ENCODE results near the gene GHSR.

GHSR gene

GRCh38 chr3:172470588-172470987 lies 22.3 kb upstream of the GHSR start:
- no peak for TF ChIP-seq BHLHE40 (IDR thresholded peaks at IDR 0.05; ENCODE audit: borderline replicate concordance)
- DNase-seq (ENCODE audit: extremely low spot score), result no peak
- ChIA-PET CTCF (interaction anchor here (0.9 kb wide), 1 partner anchor 9 kb away, joined by 3 read pairs; no protein-coding TSS in a partner anchor), POLR2A (no interaction called here)

DNA sequence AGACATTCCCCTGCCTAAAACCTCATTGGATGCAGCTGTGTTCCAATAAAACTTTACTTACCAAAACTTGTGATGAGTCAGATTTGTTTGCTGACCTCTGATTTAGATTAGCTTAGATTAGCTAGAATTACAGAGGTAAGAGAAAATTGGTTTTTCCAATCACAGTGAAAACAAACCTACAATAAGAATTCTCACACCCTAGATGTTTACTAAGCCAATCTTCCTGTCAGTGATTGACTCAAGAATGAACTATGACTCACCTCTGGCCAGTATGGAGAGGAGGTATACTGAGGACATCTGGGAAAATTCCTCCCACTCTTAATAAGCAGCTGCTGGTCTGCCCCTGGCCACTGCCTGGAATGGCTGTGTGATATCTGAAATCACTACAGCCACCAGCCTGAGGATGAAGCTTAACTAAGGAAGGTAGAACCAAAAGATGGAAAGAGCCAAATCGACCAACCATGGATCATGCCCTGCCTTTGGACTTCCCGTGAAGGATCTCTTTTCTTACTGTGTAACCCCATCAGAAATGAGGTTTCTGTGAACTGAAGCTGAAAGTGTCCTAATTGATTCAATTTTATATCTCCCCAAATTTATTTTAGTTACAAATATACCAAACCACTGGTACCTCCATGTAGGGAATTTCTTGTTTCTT lies 19.0 kb upstream of the GHSR start:
- no peak for TF ChIP-seq ZNF384 (IDR thresholded peaks at IDR 0.05)
- TF ChIP-seq, protein P1, sequence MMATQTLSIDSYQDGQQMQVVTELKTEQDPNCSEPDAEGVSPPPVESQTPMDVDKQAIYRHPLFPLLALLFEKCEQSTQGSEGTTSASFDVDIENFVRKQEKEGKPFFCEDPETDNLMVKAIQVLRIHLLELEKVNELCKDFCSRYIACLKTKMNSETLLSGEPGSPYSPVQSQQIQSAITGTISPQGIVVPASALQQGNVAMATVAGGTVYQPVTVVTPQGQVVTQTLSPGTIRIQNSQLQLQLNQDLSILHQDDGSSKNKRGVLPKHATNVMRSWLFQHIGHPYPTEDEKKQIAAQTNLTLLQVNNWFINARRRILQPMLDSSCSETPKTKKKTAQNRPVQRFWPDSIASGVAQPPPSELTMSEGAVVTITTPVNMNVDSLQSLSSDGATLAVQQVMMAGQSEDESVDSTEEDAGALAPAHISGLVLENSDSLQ (IDR thresholded peaks at IDR 0.05), result no peak
- no peak for TF ChIP-seq LEF1 (IDR thresholded peaks at IDR 0.05; ENCODE audit: borderline replicate concordance)
- no peak for TF ChIP-seq ARNT (IDR thresholded peaks at IDR 0.05)
- no peak for TF ChIP-seq L3MBTL2 (conservative IDR thresholded peaks at IDR 0.05)
- TF ChIP-seq SUZ12 (IDR thresholded peaks at IDR 0.05), result no peak
- TF ChIP-seq FOXK2 (IDR thresholded peaks at IDR 0.05), result no peak
- no peak for TF ChIP-seq NFRKB (IDR thresholded peaks at IDR 0.05)
- no peak for TF ChIP-seq FOXA1 (IDR thresholded peaks at IDR 0.05)
- no peak for TF ChIP-seq HDGF (IDR thresholded peaks at IDR 0.05; ENCODE audit: borderline replicate concordance)
- TF ChIP-seq CTBP1 (IDR thresholded peaks at IDR 0.05; ENCODE audit: borderline replicate concordance), result no peak
- POLR2A ChIA-PET, result no interaction called here
- no peak for DNase-seq (ENCODE audit: extremely low spot score)
- CTCF ChIA-PET, result interaction anchor here (0.8 kb wide), 1 partner anchor 10 kb away, joined by 3 read pairs; no protein-coding TSS in a partner anchor

GRCh38 chr3:172466553-172467130 lies 18.4 kb upstream of the GHSR start:
- DNase-seq (ENCODE audit: extremely low spot score), result no peak
- TF ChIP-seq L3MBTL2 (conservative IDR thresholded peaks at IDR 0.05), result no peak
- no peak for TF ChIP-seq BHLHE40 (IDR thresholded peaks at IDR 0.05; ENCODE audit: borderline replicate concordance)
- TF ChIP-seq FOXK2 (IDR thresholded peaks at IDR 0.05), result no peak
- TF ChIP-seq ZNF384 (IDR thresholded peaks at IDR 0.05), result no peak
- ChIA-PET CTCF (interaction anchor here (0.8 kb wide), 1 partner anchor 10 kb away, joined by 3 read pairs; no protein-coding TSS in a partner anchor), POLR2A (no interaction called here)

- no peak for DNase-seq (ENCODE audit: extremely low spot score)
- no peak for TF ChIP-seq CTBP1 (IDR thresholded peaks at IDR 0.05; ENCODE audit: borderline replicate concordance)
- TF ChIP-seq LEF1 (IDR thresholded peaks at IDR 0.05; ENCODE audit: borderline replicate concordance), result no peak
- TF ChIP-seq NFRKB (IDR thresholded peaks at IDR 0.05), result no peak
- no peak for TF ChIP-seq L3MBTL2 (conservative IDR thresholded peaks at IDR 0.05)
- no peak for TF ChIP-seq ARNT (IDR thresholded peaks at IDR 0.05)
- TF ChIP-seq FOXK2 (IDR thresholded peaks at IDR 0.05), result no peak
- TF ChIP-seq ZNF384 (IDR thresholded peaks at IDR 0.05), result no peak
- no peak for TF ChIP-seq SP1 (IDR thresholded peaks at IDR 0.05)
- no peak for TF ChIP-seq FOXM1 (IDR thresholded peaks at IDR 0.05; ENCODE audit: borderline replicate concordance)
- no peak for TF ChIP-seq SUZ12 (IDR thresholded peaks at IDR 0.05)
- no peak for TF ChIP-seq BHLHE40 (IDR thresholded peaks at IDR 0.05; ENCODE audit: borderline replicate concordance)
- TF ChIP-seq HDGF (IDR thresholded peaks at IDR 0.05; ENCODE audit: borderline replicate concordance), result no peak
- TF ChIP-seq FOXA1 (IDR thresholded peaks at IDR 0.05), result no peak
- TF ChIP-seq TARDBP (IDR thresholded peaks at IDR 0.05), result no peak
- no peak for TF ChIP-seq ELF4 (IDR thresholded peaks at IDR 0.05)
- TF ChIP-seq, protein P1 (IDR thresholded peaks at IDR 0.05), result no peak
- ChIA-PET CTCF (no interaction called here), POLR2A (no interaction called here)
Observed at GRCh38 chr3:172465281-172465680, 17.0 kb upstream of the GHSR start.

GRCh38 chr3:172464306-172464705 lies 16.1 kb upstream of the GHSR start:
- POLR2A ChIA-PET, result no interaction called here
- no peak for DNase-seq (ENCODE audit: extremely low spot score)
- CTCF ChIA-PET, result no interaction called here
- TF ChIP-seq BHLHE40 (IDR thresholded peaks at IDR 0.05; ENCODE audit: borderline replicate concordance) (no peak), FOXA1 (IDR thresholded peaks at IDR 0.05) (no peak), ARNT (IDR thresholded peaks at IDR 0.05) (no peak), TARDBP (IDR thresholded peaks at IDR 0.05) (no peak), ELF4 (IDR thresholded peaks at IDR 0.05) (no peak), HDGF (IDR thresholded peaks at IDR 0.05; ENCODE audit: borderline replicate concordance) (no peak), FOXM1 (IDR thresholded peaks at IDR 0.05; ENCODE audit: borderline replicate concordance) (no peak), CTBP1 (IDR thresholded peaks at IDR 0.05; ENCODE audit: borderline replicate concordance) (no peak), NFRKB (IDR thresholded peaks at IDR 0.05) (no peak), L3MBTL2 (conservative IDR thresholded peaks at IDR 0.05) (no peak), ZNF384 (IDR thresholded peaks at IDR 0.05) (no peak), SP1 (IDR thresholded peaks at IDR 0.05) (no peak), FOXK2 (IDR thresholded peaks at IDR 0.05) (no peak), SUZ12 (IDR thresholded peaks at IDR 0.05) (no peak), LEF1 (IDR thresholded peaks at IDR 0.05; ENCODE audit: borderline replicate concordance) (no peak)
- TF ChIP-seq, protein P1 (IDR thresholded peaks at IDR 0.05), result no peak

DNA sequence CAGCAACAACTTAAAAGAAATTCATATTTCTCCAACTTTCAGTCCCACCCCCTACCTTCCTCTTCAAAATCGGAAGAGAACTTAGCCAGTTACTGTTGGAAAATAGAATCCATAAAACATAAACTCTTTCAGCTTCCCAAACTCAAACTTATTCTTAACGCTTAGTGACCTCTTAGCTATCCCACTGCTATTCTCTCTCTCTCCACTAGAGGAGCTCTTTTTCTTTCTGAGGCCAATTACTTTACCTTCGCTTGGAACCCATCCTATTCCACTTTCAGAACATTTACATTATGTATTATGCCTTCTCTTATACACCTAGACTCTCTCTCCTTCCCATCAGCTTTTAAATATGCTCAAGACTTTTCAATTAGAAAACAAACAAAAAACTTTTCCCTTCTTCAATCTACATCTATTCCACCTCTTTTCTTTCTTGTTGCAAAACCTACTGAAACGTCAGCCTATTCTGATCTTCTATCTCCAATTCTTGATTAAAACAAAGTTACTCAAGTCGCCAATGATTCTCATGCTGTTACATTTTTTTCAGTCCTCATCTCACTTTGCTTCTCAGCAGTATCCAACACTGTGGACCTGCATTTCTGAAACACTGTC lies 13.4 kb upstream of the GHSR start:
- DNase-seq (ENCODE audit: extremely low spot score), result peak; percentile 60
- POLR2A ChIA-PET, result no interaction called here
- TF ChIP-seq TARDBP (IDR thresholded peaks at IDR 0.05) (no peak), LEF1 (IDR thresholded peaks at IDR 0.05; ENCODE audit: borderline replicate concordance) (no peak), BHLHE40 (IDR thresholded peaks at IDR 0.05; ENCODE audit: borderline replicate concordance) (no peak), ARNT (IDR thresholded peaks at IDR 0.05) (no peak), CTBP1 (IDR thresholded peaks at IDR 0.05; ENCODE audit: borderline replicate concordance) (no peak), HDGF (IDR thresholded peaks at IDR 0.05; ENCODE audit: borderline replicate concordance) (no peak)
- CTCF ChIA-PET, result interaction anchor here (0.7 to 2.0 kb wide), 6 partner anchors 9 to 1114 kb away, joined by 3 to 13 read pairs (median 3); no protein-coding TSS in a partner anchor
